ENCODE results near the gene SERINC2.
"Not testable (repeated sequence)": the region's sequence is repeated elsewhere in the genome, so short reads cannot be mapped to it uniquely, and the experiment has no call there.

SERINC2 gene

GRCh38 chr1:31431351-31432257, 18.6 kb downstream of the SERINC2 start:
- not testable (repeated sequence) for FAIRE-seq; DNase-seq (ENCODE audit: extremely low spot score, insufficient read length, low read depth)

- DNase-seq (ENCODE audit: extremely low spot score, insufficient read length, low read depth) (no peak), FAIRE-seq (no peak)
Measured at GRCh38 chr1:31432592-31433395, 19.8 kb downstream of the SERINC2 start.

GRCh38 chr1:31433396-31433930, 20.4 kb downstream of the SERINC2 start:
- FAIRE-seq, result no peak
- no peak for DNase-seq (ENCODE audit: extremely low spot score, insufficient read length, low read depth)

GRCh38 chr1:31434101-31434871, 21.3 kb downstream of the SERINC2 start:
- FAIRE-seq (no peak), DNase-seq (ENCODE audit: extremely low spot score, insufficient read length, low read depth) (no peak)

GRCh38 chr1:31434979-31435378, 22.0 kb downstream of the SERINC2 start:
- FAIRE-seq (no peak), DNase-seq (ENCODE audit: extremely low spot score, insufficient read length, low read depth) (no peak)

- no peak for DNase-seq (ENCODE audit: extremely low spot score, insufficient read length, low read depth)
Measured at GRCh38 chr1:31435471-31436409, 22.7 kb downstream of the SERINC2 start.

GRCh38 chr1:31436596-31437432, 23.8 kb downstream of the SERINC2 start:
- no peak for DNase-seq (ENCODE audit: extremely low spot score, insufficient read length, low read depth)
- no peak for FAIRE-seq

More at GRCh38 chr1:31435471-31436409, 22.7 kb downstream of the SERINC2 start:
- no peak for FAIRE-seq

- FAIRE-seq (no peak), DNase-seq (ENCODE audit: extremely low spot score, insufficient read length, low read depth) (no peak)
Measured at GRCh38 chr1:31437433-31438037, 24.5 kb downstream of the SERINC2 start.

- DNase-seq (ENCODE audit: extremely low spot score, insufficient read length, low read depth) (no peak), FAIRE-seq (no peak)
Measured at GRCh38 chr1:31439276-31439675, 26.3 kb downstream of the SERINC2 start.

- no peak for DNase-seq (ENCODE audit: extremely low spot score, insufficient read length, low read depth)
- FAIRE-seq, result no peak
Measured at GRCh38 chr1:31441073-31441472, 28.1 kb downstream of the SERINC2 start.

- DNase-seq (ENCODE audit: extremely low spot score, insufficient read length, low read depth) (no peak), FAIRE-seq (peak; percentile 81)
Measured at GRCh38 chr1:31441558-31441957, 28.5 kb downstream of the SERINC2 start.

- DNase-seq (ENCODE audit: extremely low spot score, insufficient read length, low read depth) (no peak), FAIRE-seq (no peak)
Measured at GRCh38 chr1:31441970-31442647, 29.1 kb downstream of the SERINC2 start.

- no peak for DNase-seq (ENCODE audit: extremely low spot score, insufficient read length, low read depth)
Measured at GRCh38 chr1:31442648-31442994, 29.6 kb downstream of the SERINC2 start.

GRCh38 chr1:31443673-31444072, 30.7 kb downstream of the SERINC2 start:
- FAIRE-seq (no peak), DNase-seq (ENCODE audit: extremely low spot score, insufficient read length, low read depth) (no peak)

More at GRCh38 chr1:31442648-31442994, 29.6 kb downstream of the SERINC2 start:
- no peak for FAIRE-seq

GRCh38 chr1:31444725-31445448, 31.9 kb downstream of the SERINC2 start:
- peak; percentile 48 for FAIRE-seq
- no peak for DNase-seq (ENCODE audit: extremely low spot score, insufficient read length, low read depth)

- no peak for FAIRE-seq
- no peak for DNase-seq (ENCODE audit: extremely low spot score, insufficient read length, low read depth)
Measured at GRCh38 chr1:31445951-31446350, 32.9 kb downstream of the SERINC2 start.
